A673 (cell line): ENCODE data around the gene XIAP. TPM values are rescaled to one million over a fixed set of nuclear protein-coding genes. Genes with fewer than 3 reads are reported as not detected.
"Not testable (repeated sequence)": the region's sequence is repeated elsewhere in the genome, so short reads cannot be mapped to it uniquely, and the experiment has no call there.

Experiments
- BruUV-seq: library from RNA; stranded (reverse); fragments of 400-500 nt; replicated peaks from 2 replicates; lab custom pipeline; 2021; lab: Mats Ljungman, UMichigan
- CTCF ChIA-PET: fragments of 300-600 bp; sonication (Branson Sonifier 250); formaldehyde crosslinking; loops from one replicate; lab custom pipeline; 2022; ENCODE audit warnings: antibody characterized with exemption; lab: Charles Lee
- POLR2A ChIA-PET: fragments of 300-600 bp; sonication (Branson Sonifier 250); formaldehyde crosslinking; loops from one replicate; lab custom pipeline; 2022; ENCODE audit warnings: antibody characterized with exemption; ENCODE audit not compliant: low non-redundant PET; lab: Charles Lee
- DNase-seq: peaks from one replicate; pipeline ENCODE4 v3.0.0-alpha.2; 2015; ENCODE audit warnings: low spot score
- H3K27ac ChIP-seq: fragments of 200-600 bp; sonication (generic); 2 replicates; pipeline ENCODE4 v1.5.1; 2016; ENCODE audit warnings: mixed run types, low read depth, mild to moderate bottlenecking, mixed read lengths, antibody characterized with exemption, low read length; ENCODE audit not compliant: poor library complexity, severe bottlenecking
- H3K27me3 ChIP-seq: fragments of 200-600 bp; sonication (generic); replicated peaks from 2 replicates; pipeline ENCODE4 v1.6.1; 2017; ENCODE audit warnings: mixed run types, low read depth, mild to moderate bottlenecking, mixed read lengths, antibody characterized with exemption, low read length; ENCODE audit not compliant: insufficient read depth, poor library complexity
- H3K36me3 ChIP-seq: fragments of 200-600 bp; sonication (generic); 2 replicates; pipeline ENCODE4 v1.6.1; 2016; ENCODE audit warnings: mixed run types, mild to moderate bottlenecking, mixed read lengths, antibody characterized with exemption, low read length; ENCODE audit not compliant: insufficient read depth, poor library complexity, severe bottlenecking
- H3K4me1 ChIP-seq: fragments of 200-600 bp; sonication (generic); 2 replicates; pipeline ENCODE4 v1.6.1; 2017; ENCODE audit warnings: mixed run types, mild to moderate bottlenecking, mixed read lengths, antibody characterized with exemption, low read length; ENCODE audit not compliant: insufficient read depth, poor library complexity, severe bottlenecking
- H3K4me3 ChIP-seq: fragments of 200-600 bp; sonication (generic); 2 replicates; pipeline ENCODE4 v1.5.1; 2016; ENCODE audit warnings: low read depth, mixed run types, mild to moderate bottlenecking, mixed read lengths, low read length; ENCODE audit not compliant: poor library complexity, severe bottlenecking
- H3K9me3 ChIP-seq: fragments of 200-600 bp; sonication (generic); 2 replicates; pipeline ENCODE4 v1.6.1; 2016; ENCODE audit warnings: mixed run types, low read depth, mild to moderate bottlenecking, mixed read lengths, antibody characterized with exemption, low read length; ENCODE audit not compliant: poor library complexity, severe bottlenecking
- EZH2 ChIP-seq: fragments of 200-600 bp; sonication (generic); IDR thresholded peaks from 2 replicates; pipeline ENCODE4 v1.6.1; 2017; ENCODE audit warnings: borderline replicate concordance, low read depth, mild to moderate bottlenecking, mixed read lengths, antibody characterized with exemption, low read length; ENCODE audit not compliant: poor library complexity, severe bottlenecking
- intact Hi-C: fragments of 100-400 bp; cut with micrococcal nuclease; formaldehyde crosslinking; loops from one replicate; pipeline ENCODE4 v1.10.0; 2022; ENCODE audit not compliant: unreplicated experiment
- total RNA-seq: library from RNA; stranded (reverse); gene quantifications from 2 replicates; pipeline ENCODE4 v1.2.3, GENCODE V29; 2021
- TF ChIP-seq, protein P1 (sequence below): fragments of 300-800, 200-600 bp; sonication (generic); conservative IDR thresholded peaks from 2 replicates; pipeline ENCODE4 v1.5.1; 2017; ENCODE audit warnings: low read depth, mild to moderate bottlenecking, antibody characterized with exemption, low read length, moderate library complexity, mixed read lengths

Gene XIAP
- total RNA-seq, 1 experiment from 2014 or later, result 37.7 TPM

DNA sequence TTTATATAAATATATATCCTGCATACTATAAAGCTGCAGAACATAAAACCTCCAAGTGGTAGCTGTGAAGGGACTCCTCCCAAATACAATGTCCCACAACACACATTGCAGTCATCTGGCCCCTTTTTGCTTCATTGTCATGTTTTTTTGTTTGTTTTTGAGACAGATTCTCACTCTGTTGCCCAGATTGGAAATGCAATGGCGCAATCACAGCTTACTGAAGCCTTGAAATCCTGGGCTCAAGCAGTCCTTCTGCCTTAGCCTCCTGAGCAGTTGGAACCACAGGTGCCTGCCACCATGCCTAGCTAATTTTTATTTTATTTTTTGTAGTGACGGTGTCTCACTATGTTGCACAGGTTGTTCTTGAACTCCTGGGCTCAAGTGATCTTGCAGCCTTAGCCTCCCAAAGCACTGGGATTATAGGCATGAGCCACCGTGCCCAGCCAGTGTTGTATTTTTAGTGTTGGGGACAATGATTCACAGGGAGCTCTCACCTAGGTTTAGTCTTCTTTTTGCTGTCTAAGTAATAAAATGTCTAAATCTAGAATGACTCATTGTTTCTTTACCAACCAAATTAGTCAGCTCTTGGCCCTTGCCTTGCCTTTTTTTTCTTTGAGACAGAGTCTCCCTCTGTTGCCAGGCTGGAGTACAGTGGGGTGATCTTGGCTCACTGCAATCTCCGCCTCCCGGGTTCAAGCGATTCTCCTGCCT lies 24.0 kb upstream of the XIAP start:
- DNase-seq, result no peak
- H3K27ac ChIP-seq, result no peak overlapping the region
- H3K4me3 ChIP-seq, result no peak overlapping the region
- ChIA-PET CTCF (no interaction called here), POLR2A (interaction anchor here (0.6 kb wide), 1 partner anchor 18 kb away, joined by 3 read pairs; no protein-coding TSS in a partner anchor)
- no peaks in the 10 kb centered on the region for H3K9me3 ChIP-seq
- H3K27me3 ChIP-seq, result no peaks in the 10 kb centered on the region
- H3K4me1 ChIP-seq, result no peaks in the 10 kb centered on the region
- H3K36me3 ChIP-seq, result no peaks in the 10 kb centered on the region
- BruUV-seq, result no TSS peak
- TF ChIP-seq, protein P1, sequence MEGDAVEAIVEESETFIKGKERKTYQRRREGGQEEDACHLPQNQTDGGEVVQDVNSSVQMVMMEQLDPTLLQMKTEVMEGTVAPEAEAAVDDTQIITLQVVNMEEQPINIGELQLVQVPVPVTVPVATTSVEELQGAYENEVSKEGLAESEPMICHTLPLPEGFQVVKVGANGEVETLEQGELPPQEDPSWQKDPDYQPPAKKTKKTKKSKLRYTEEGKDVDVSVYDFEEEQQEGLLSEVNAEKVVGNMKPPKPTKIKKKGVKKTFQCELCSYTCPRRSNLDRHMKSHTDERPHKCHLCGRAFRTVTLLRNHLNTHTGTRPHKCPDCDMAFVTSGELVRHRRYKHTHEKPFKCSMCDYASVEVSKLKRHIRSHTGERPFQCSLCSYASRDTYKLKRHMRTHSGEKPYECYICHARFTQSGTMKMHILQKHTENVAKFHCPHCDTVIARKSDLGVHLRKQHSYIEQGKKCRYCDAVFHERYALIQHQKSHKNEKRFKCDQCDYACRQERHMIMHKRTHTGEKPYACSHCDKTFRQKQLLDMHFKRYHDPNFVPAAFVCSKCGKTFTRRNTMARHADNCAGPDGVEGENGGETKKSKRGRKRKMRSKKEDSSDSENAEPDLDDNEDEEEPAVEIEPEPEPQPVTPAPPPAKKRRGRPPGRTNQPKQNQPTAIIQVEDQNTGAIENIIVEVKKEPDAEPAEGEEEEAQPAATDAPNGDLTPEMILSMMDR, result no peak
- no peak for TF ChIP-seq EZH2
- intact Hi-C loops, result loop anchor here (10.0 kb wide), 1 partner anchor 259 kb away; no protein-coding TSS in a partner anchor

DNA sequence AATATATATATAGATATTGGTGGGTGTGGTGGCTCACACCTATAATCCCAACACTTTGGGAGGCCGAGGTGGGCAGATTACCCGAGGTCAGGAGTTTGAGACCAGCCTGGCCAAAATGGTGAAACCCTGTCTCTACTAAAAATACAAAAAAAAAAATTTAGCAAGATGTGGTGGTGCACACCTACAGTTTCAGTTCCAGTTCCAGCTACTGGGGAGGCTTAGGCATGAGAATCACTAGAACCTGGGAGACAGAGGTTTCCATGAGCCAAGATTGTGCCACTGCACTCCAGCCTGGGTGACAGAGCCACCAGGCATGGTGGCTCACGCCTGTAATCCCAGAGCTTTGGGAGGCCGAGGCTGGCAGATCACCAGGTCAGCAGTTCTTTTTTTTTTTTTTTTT lies 14.7 kb upstream of the XIAP start:
- H3K27me3 ChIP-seq, POLR2A ChIA-PET, H3K4me3 ChIP-seq, intact Hi-C loops, H3K4me1 ChIP-seq, H3K36me3 ChIP-seq, DNase-seq, H3K27ac ChIP-seq, BruUV-seq, CTCF ChIA-PET, H3K9me3 ChIP-seq: not testable (repeated sequence)

DNA sequence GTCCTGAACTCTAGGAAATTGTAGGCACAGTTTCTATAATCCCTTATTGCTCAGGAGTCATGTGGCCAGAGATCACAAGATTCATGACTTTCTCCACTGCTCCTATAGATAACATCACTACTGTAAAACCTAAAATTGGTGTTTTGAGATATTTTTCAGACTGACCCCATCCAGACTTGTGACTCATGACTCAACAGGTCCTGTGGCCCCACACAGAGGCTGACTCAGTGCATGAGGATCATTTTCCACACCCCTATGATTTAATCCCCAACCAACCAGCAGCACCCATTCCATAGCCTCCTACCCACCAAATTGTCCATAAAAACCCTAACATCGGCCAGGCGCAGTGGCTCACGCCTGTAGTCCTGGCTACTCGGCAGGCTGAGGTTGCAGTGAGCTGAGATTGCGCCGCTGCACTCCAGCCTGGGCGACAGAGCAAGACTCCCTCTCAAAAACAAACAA lies 13.2 kb upstream of the XIAP start:
- BruUV-seq, result no TSS peak

More for the DNA sequence above, 13.2 kb upstream of the XIAP start:
- no peak overlapping the region for H3K27ac ChIP-seq
- no peak overlapping the region for H3K4me3 ChIP-seq
- CTCF ChIA-PET, result no interaction called here
- H3K9me3 ChIP-seq, result no peaks in the 10 kb centered on the region
- no peak for DNase-seq
- intact Hi-C loops, result no loop called here
- H3K4me1 ChIP-seq, result no peaks in the 10 kb centered on the region
- no peak for TF ChIP-seq EZH2
- TF ChIP-seq, protein P1, result no peak
- POLR2A ChIA-PET, result no interaction called here
- no peaks in the 10 kb centered on the region for H3K36me3 ChIP-seq
- no peaks in the 10 kb centered on the region for H3K27me3 ChIP-seq
